HEK293 (cell line): Measurements from ENCODE around the gene HINFP.

Experiments
- CTCF ChIA-PET: fragments of 350-600 bp; formaldehyde crosslinking; extraction: SDS; loops from one replicate; lab custom pipeline; 2021; ENCODE audit warnings: antibody characterized with exemption; lab: Yijun Ruan, JAX
- POLR2A ChIA-PET: fragments of 300-600 bp; formaldehyde crosslinking; extraction: SDS; loops from one replicate; lab custom pipeline; 2020; ENCODE audit warnings: antibody characterized with exemption, inconsistent platforms; lab: Yijun Ruan, JAX
- H3K27ac ChIP-seq: fragments of 200-500 bp; sonication (Bioruptor generic); 2 replicates; pipeline ENCODE4 v1.5.1; 2014; ENCODE audit warnings: low read depth, low read length, control low read depth, inconsistent platforms; ENCODE audit errors: extremely low read depth
- H3K36me3 ChIP-seq, 2 experiments: fragments of 200-500 bp in 1 of 2; sonication (Bioruptor generic) in 1 of 2; 1 replicate in 1 of 2; 2 replicates in 1 of 2; pipeline ENCODE4 v1.5.1; 2014 to 2017; ENCODE audit warnings: inconsistent platforms in 2 of 2, low read length in 2 of 2; ENCODE audit not compliant: control insufficient read depth in 2 of 2, insufficient read depth in 1 of 2
- H3K4me1 ChIP-seq: fragments of 200-500 bp; sonication (Bioruptor generic); 2 replicates; pipeline ENCODE4 v1.5.1; 2014; ENCODE audit warnings: mild to moderate bottlenecking, low read length, inconsistent platforms; ENCODE audit not compliant: control insufficient read depth, insufficient read depth
- H3K4me3 ChIP-seq: 2 replicates; pipeline ENCODE4 v1.5.1; 2011; ENCODE audit warnings: low read depth, mild to moderate bottlenecking, control low read depth, low read length, moderate library complexity
- H3K9me3 ChIP-seq: fragments of 200-500 bp; sonication (Bioruptor generic); 2 replicates; pipeline ENCODE4 v1.5.1; 2014; ENCODE audit warnings: low read depth, low read length, inconsistent platforms; ENCODE audit not compliant: control insufficient read depth, insufficient read depth
- ATF2 ChIP-seq: fragments of 450-650 bp; formaldehyde crosslinking; IDR thresholded peaks from 2 replicates; pipeline ENCODE4 v1.5.1; 2016; ENCODE audit warnings: missing biosample characterization, missing genetic modification characterization, low read depth
- EGR2 ChIP-seq: fragments of 450-650 bp; formaldehyde crosslinking; IDR thresholded peaks from 2 replicates; pipeline ENCODE4 v1.5.1; 2016; ENCODE audit warnings: low read depth, missing biosample characterization, missing genetic modification characterization
- GLIS1 ChIP-seq: fragments of 450-650 bp; formaldehyde crosslinking; IDR thresholded peaks from 2 replicates; pipeline ENCODE4 v1.5.1; 2016; ENCODE audit warnings: missing biosample characterization, missing genetic modification characterization
- IKZF3 ChIP-seq: fragments of 450-650 bp; IDR thresholded peaks from 2 replicates; pipeline ENCODE4 v1.5.0; 2018; ENCODE audit warnings: missing biosample characterization, mild to moderate bottlenecking, missing genetic modification characterization, moderate library complexity
- KLF8 ChIP-seq: fragments of 450-650 bp; formaldehyde crosslinking; IDR thresholded peaks from 2 replicates; pipeline ENCODE4 v1.5.1; 2016; ENCODE audit warnings: missing biosample characterization, missing genetic modification characterization
- OSR2 ChIP-seq: fragments of 450-650 bp; formaldehyde crosslinking; IDR thresholded peaks from 2 replicates; pipeline ENCODE4 v1.5.1; 2016; ENCODE audit warnings: missing biosample characterization, missing genetic modification characterization
- OVOL3 ChIP-seq: fragments of 450-650 bp; formaldehyde crosslinking; IDR thresholded peaks from 2 replicates; pipeline ENCODE4 v1.5.1; 2016; ENCODE audit warnings: missing biosample characterization, missing genetic modification characterization
- PRDM10 ChIP-seq: fragments of 450-650 bp; formaldehyde crosslinking; IDR thresholded peaks from 2 replicates; pipeline ENCODE4 v1.5.1; 2016; ENCODE audit warnings: missing biosample characterization, missing genetic modification characterization
- TRIM28 ChIP-seq: IDR thresholded peaks from 2 replicates; pipeline ENCODE4 v1.6.1; 2011; ENCODE audit warnings: low read length, control low read depth, borderline replicate concordance
- ZBTB17 ChIP-seq: fragments of 450-650 bp; formaldehyde crosslinking; IDR thresholded peaks from 2 replicates; pipeline ENCODE4 v1.5.1; 2016; ENCODE audit warnings: missing biosample characterization, missing genetic modification characterization
- ZBTB49 ChIP-seq: fragments of 450-650 bp; formaldehyde crosslinking; IDR thresholded peaks from 2 replicates; pipeline ENCODE4 v1.5.1; 2016; ENCODE audit warnings: missing biosample characterization, missing genetic modification characterization, low read depth
- ZFHX2 ChIP-seq: fragments of 450-650 bp; formaldehyde crosslinking; conservative IDR thresholded peaks from 2 replicates; pipeline ENCODE4 v1.5.1; 2016; ENCODE audit warnings: missing biosample characterization, missing genetic modification characterization
- ZFP69B ChIP-seq: fragments of 450-650 bp; formaldehyde crosslinking; IDR thresholded peaks from 2 replicates; pipeline ENCODE4 v1.5.1; 2016; ENCODE audit warnings: missing biosample characterization, missing genetic modification characterization
- ZIC2 ChIP-seq: fragments of 450-650 bp; formaldehyde crosslinking; IDR thresholded peaks from 2 replicates; pipeline ENCODE4 v1.5.1; 2016; ENCODE audit warnings: missing biosample characterization, missing genetic modification characterization
- ZNF302 ChIP-seq: fragments of 450-650 bp; formaldehyde crosslinking; IDR thresholded peaks from 2 replicates; pipeline ENCODE4 v1.5.1; 2016; ENCODE audit warnings: missing biosample characterization, missing genetic modification characterization, low read depth
- ZNF362 ChIP-seq: fragments of 450-650 bp; formaldehyde crosslinking; IDR thresholded peaks from 2 replicates; pipeline ENCODE4 v1.5.1; 2016; ENCODE audit warnings: missing biosample characterization, missing genetic modification characterization
- ZNF404 ChIP-seq: fragments of 450-650 bp; formaldehyde crosslinking; IDR thresholded peaks from 2 replicates; pipeline ENCODE4 v1.5.1; 2017; ENCODE audit warnings: missing biosample characterization, missing genetic modification characterization
- ZNF501 ChIP-seq: fragments of 450-650 bp; formaldehyde crosslinking; IDR thresholded peaks from 2 replicates; pipeline ENCODE4 v1.5.1; 2016; ENCODE audit warnings: missing biosample characterization, missing genetic modification characterization
- ZNF513 ChIP-seq: fragments of 450-650 bp; IDR thresholded peaks from 2 replicates; pipeline ENCODE4 v1.5.1; 2018; ENCODE audit warnings: missing biosample characterization, missing genetic modification characterization
- ZNF600 ChIP-seq: fragments of 450-650 bp; formaldehyde crosslinking; IDR thresholded peaks from 2 replicates; pipeline ENCODE4 v1.5.1; 2016; ENCODE audit warnings: missing biosample characterization, missing genetic modification characterization
- ZNF747 ChIP-seq: fragments of 450-650 bp; formaldehyde crosslinking; IDR thresholded peaks from 2 replicates; pipeline ENCODE4 v1.5.1; 2016; ENCODE audit warnings: missing biosample characterization, missing genetic modification characterization
- ZXDB ChIP-seq: fragments of 450-650 bp; formaldehyde crosslinking; IDR thresholded peaks from 2 replicates; pipeline ENCODE4 v1.5.1; 2016; ENCODE audit warnings: missing biosample characterization, missing genetic modification characterization
- TF ChIP-seq, protein P1 (sequence below): fragments of 450-650 bp; formaldehyde crosslinking; IDR thresholded peaks from 2 replicates; pipeline ENCODE4 v1.5.1; 2016; ENCODE audit warnings: missing biosample characterization, missing genetic modification characterization

The HINFP gene

DNA sequence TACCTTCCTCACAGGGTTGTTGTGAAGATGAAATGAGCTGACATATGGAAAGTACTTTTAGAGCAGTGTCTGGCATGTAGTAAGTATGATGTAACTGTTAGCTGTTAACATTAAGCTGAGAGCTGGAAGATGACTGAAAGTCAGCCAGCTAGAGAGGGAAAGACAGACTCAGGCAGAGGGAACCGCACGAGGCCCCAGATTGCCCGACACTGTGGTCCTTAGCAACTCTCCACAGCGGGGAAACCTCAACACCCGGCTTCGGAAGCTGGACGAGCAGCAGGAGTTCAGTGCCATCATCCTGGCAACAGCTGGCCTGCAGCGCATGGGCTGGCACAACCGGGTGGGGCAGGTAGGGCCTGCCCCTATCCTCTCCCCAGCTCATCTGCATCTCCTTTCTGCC is 30.2 kb upstream of the HINFP start (continued):
- TF ChIP-seq ZNF600 (peak; percentile 51), ZNF362 (tag by site-specific recombination) (no peak), OVOL3 (tag by site-specific recombination) (no peak), ZIC2 (tag by site-specific recombination) (peak; percentile 33; the same call in 1 of the 2 replicates), ZNF302 (tag by site-specific recombination) (no peak), TRIM28 (no peak), ZNF404 (tag by site-specific recombination) (no peak), ZNF747 (no peak), ATF2 (tag by site-specific recombination) (peak; percentile 53; the same call in 1 of the 2 replicates), ZXDB (tag by site-specific recombination) (no peak), ZFP69B (no peak), PRDM10 (tag by site-specific recombination) (no peak)

GRCh38 chr11:119091966-119092879 is 29.2 kb upstream of the HINFP start:
- Histone ChIP-seq H3K27ac (peak overlapping the region; percentile 82), H3K36me3 (peaks cover 0 to 73% of the 10 kb centered on the region in 2 experiments; a peak in 1 of 3 replicates), H3K4me1 (no peaks in the 10 kb centered on the region), H3K4me3 (peak overlapping the region; percentile 98), H3K9me3 (no peaks in the 10 kb centered on the region)
- ChIA-PET CTCF (interaction anchor here (0.6 to 0.8 kb wide), 3 partner anchors 104 to 369 kb away, joined by 3 to 4 read pairs (median 3); no protein-coding TSS in a partner anchor), POLR2A (interaction anchor here (0.5 to 2.8 kb wide), 13 partner anchors 8 to 411 kb away, joined by 3 to 20 read pairs (median 4); partner anchors contain the start of genes C2CD2L, DPAGT1, HMBS and MCAM)
- TF ChIP-seq ZBTB49 (tag by site-specific recombination) = no peak
- TF ChIP-seq GLIS1 = no peak
- peak; percentile 27; the same call in 1 of the 2 replicates for TF ChIP-seq EGR2 (tag by site-specific recombination)
- TF ChIP-seq IKZF3 (tag by site-specific recombination) = 0 out of 2 replicates have a peak, but pooled peaks have one; percentile 31
- TF ChIP-seq ZNF513 (tag by site-specific recombination) = no peak
- TF ChIP-seq, protein P1, sequence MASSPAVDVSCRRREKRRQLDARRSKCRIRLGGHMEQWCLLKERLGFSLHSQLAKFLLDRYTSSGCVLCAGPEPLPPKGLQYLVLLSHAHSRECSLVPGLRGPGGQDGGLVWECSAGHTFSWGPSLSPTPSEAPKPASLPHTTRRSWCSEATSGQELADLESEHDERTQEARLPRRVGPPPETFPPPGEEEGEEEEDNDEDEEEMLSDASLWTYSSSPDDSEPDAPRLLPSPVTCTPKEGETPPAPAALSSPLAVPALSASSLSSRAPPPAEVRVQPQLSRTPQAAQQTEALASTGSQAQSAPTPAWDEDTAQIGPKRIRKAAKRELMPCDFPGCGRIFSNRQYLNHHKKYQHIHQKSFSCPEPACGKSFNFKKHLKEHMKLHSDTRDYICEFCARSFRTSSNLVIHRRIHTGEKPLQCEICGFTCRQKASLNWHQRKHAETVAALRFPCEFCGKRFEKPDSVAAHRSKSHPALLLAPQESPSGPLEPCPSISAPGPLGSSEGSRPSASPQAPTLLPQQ (tag by site-specific recombination) = peak; percentile 73
- TF ChIP-seq ZNF600 = peak; percentile 64
- 0 out of 2 replicates have a peak, but pooled peaks have one; percentile 9 for TF ChIP-seq KLF8
- peak; percentile 79 for TF ChIP-seq ZFP69B
- TF ChIP-seq ZFHX2 (tag by site-specific recombination) = peak; percentile 41; the same call in 1 of the 2 replicates
- 0 out of 2 replicates have a peak, but pooled peaks have one; percentile 60 for TF ChIP-seq ZBTB17
- TF ChIP-seq OSR2 (tag by site-specific recombination) = peak; percentile 52
- TF ChIP-seq ZNF501 (tag by site-specific recombination) = 0 out of 2 replicates have a peak, but pooled peaks have one; percentile 11
